22Rv1 (cell line): ENCODE results near the gene ZBTB37.

Experiments
- H3K27ac ChIP-seq: fragments of 450-650 bp; 2 replicates; pipeline ENCODE4 v1.5.1; 2017
- CTCF ChIP-seq: fragments of 450-650 bp; IDR thresholded peaks from 2 replicates; pipeline ENCODE4 v1.5.1; 2017; ENCODE audit warnings: mild to moderate bottlenecking
- ZFX ChIP-seq: fragments of 450-650 bp; IDR thresholded peaks from 2 replicates; pipeline ENCODE4 v1.6.1; 2017; ENCODE audit warnings: antibody characterized with exemption, borderline replicate concordance

ZBTB37 gene, protein sequence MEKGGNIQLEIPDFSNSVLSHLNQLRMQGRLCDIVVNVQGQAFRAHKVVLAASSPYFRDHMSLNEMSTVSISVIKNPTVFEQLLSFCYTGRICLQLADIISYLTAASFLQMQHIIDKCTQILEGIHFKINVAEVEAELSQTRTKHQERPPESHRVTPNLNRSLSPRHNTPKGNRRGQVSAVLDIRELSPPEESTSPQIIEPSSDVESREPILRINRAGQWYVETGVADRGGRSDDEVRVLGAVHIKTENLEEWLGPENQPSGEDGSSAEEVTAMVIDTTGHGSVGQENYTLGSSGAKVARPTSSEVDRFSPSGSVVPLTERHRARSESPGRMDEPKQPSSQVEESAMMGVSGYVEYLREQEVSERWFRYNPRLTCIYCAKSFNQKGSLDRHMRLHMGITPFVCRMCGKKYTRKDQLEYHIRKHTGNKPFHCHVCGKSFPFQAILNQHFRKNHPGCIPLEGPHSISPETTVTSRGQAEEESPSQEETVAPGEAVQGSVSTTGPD

DNA sequence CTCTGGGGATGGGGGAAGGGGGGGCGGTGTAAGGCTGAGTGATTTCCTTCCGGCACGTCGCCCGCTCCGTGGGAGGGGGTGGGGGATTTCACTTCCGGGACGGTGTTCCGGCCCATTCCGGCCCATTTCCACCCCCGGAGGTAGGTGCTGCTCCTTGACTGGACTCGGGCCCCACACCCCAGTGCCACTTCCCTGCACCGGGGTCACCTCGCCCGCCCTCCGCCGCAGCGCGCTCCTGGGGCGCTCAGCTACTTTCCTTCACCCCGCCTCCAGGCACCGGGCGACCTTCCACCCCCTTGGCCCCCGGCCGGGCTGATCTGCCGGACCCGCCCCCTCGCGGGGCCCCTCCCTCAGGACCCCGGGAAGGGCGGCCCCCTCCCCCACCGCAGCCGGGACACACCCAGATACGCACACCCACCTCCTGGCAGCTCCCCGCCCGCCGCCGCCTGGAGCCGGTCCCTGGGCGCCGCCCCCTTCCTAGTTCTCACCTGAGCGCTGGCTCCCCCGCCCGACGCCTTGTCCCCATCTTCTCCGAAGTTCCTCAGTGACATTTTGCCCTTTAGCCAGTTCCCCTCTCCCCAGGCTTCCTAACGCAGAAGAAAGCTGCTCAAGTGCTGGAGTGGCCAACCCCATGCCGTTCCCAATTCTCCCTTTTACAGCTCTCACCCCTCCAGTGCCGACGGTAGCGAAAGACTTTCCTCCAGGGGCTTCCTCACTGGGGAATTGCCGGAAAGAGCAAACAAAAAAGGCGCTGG, at the start of gene ZBTB37:
Gene ZBTB37, plus strand, starts transcription at position 115 of the 755 bp plus-strand sequence. CDS start 1,846 bp downstream, outside the sequence.
- peak within 1 kb of the TSS; percentile 99 for H3K27ac ChIP-seq
- TF ChIP-seq CTCF (peak; percentile 21), ZFX (no peak)

DNA sequence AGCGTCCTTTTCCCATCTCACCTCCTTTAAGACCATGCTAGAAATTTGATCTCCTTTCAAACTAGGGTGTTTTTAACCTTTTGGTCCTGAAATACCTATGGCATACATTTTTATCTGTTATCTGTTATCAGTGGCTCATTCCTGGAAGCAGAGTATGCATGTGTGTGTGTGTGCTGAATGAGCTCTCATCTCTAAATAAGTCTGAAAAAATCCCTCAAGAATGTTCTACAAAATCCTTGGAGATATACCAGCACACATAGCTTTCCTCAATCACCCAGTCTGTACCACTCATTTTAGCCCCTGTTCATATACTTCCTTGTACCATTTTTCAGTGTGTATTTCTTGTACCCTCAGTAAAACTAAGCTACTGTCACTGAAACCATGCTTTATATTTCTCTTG, 49.7 kb upstream of the ZBTB37 start:
- no peak overlapping the region for H3K27ac ChIP-seq
- TF ChIP-seq ZFX (no peak), CTCF (no peak)

DNA sequence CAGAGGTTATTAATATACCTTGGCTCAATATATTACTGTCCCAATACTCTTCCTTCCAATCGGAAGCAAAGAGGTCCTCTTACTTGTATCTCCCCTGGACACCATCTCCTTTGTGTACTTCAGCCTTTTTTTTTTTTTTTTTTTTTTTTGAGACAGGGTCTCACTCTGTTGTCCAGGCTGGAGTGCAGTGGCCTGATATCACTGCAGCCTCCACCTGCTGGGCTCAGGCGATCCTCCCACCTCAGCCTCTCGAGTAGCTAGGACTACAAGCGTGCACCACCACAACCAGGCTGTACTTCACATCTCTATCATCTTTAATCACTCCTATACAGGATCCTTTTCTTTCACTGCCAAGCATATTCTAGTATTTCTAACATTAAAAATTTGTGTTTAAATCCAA, 46.5 kb upstream of the ZBTB37 start:
- no peak for TF ChIP-seq ZFX
- no peak for TF ChIP-seq CTCF
- no peak overlapping the region for H3K27ac ChIP-seq

GRCh38 chr1:173823781-173824314, 44.3 kb upstream of the ZBTB37 start:
- H3K27ac ChIP-seq, result peak overlapping the region; percentile 95
- TF ChIP-seq CTCF (no peak), ZFX (no peak)

DNA sequence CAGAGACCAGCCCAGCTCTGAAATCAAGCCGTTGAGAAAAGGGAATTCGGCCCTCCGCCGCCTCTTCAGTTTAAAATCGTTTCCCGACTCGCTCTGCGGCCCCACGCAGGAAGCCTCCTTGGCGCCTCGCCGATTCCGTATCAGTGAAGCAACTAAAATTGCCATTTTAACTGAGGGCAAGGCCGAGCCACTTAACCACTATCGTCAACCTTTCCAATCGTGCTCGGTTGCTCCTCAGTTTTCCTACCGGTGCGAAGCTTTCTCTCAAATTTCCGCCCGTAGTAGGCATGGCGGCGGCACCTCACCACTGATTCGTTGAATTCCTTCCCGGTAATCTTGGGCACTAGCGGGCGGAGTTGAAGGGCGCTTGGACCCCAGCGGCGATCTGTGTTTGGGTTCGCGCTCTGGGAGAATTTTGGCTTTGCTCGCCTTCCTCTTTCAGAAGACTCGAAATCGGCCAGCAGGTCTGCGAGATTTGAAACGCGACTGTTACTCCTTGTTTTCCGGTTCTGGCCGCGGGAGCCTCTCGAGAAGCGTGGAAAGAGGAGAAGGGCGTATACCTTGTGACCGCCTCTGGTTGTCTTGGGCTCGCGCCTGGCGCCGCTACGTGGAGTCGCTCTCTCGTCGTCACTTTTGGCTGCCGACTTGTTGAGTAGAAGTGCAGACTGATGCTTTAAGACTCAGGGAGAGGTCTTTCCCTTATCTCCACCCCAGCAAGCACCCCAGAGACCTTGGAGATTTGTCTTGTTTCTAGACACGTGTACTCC, 43.7 kb upstream of the ZBTB37 start, which contains the start of the genes CENPL and DARS2:
Gene CENPL, minus strand, starts transcription at position 569 of the 767 bp plus-strand sequence. CDS start 13,584 bp downstream, outside the sequence.
Gene DARS2, plus strand, starts transcription at position 359 of the 767 bp plus-strand sequence. CDS start 557 bp downstream, outside the sequence.
- TF ChIP-seq CTCF, result no peak
- no peak for TF ChIP-seq ZFX
- H3K27ac ChIP-seq, result peak within 1 kb of the TSS; percentile 95

GRCh38 chr1:173827611-173828010, 40.6 kb upstream of the ZBTB37 start:
- TF ChIP-seq CTCF, result no peak
- no peak for TF ChIP-seq ZFX
- H3K27ac ChIP-seq, result no peak overlapping the region
